ENCODE measurements around the gene CDADC1. TPM values are rescaled to one million over a fixed set of nuclear protein-coding genes. Genes with fewer than 3 reads are reported as not detected.

CDADC1 gene
- polyA plus RNA-seq (2012; ENCODE audit: low read depth, missing spikeins), result 4.7 TPM

DNA sequence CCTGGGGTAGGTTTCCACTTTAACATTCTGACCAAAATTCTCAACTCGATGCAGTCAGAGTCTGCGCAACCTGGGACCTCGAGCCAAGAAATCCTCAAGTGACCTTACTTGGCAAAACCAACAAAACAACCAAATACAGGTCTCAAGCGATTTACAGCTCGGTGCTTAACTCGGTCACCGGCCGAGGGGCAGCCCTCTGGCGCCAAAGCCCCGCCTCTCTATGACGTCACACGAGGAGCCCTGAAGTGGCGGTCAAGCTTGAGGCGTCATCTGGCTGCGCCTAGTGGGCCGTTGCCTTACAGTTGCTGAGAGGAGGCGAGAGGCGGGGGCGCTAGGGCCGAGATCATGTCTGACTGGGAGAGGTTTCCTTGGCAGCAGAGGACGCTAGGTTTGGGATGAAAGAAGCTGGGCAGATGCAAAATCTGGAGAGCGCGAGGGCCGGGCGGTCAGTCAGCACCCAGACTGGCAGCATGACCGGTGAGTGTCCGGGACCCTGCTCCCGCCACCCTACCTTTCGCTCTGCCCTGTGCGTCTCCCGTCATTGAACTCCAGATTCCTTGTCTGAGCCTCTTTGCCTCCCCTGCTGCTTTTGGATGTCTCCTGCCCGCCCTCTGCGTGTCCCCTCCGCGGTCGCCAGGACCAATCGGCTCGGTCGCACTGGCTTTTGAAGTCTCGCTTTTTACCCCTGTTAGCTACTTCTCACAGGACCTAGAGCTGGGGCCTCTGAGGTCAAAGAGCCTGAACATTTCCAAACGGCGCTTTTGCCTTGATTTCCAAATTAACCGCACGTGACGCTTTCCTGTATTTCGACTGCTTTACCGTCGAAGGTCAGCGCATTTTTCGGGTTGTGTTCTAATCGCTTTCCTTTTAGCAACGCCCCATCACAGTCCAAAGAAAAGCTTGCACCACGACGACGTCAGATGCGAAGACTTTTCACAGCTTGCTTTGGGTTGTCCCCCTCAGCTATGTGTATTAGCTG, at the start of gene CDADC1:
TSS of gene CDADC1 (plus strand) at position 283 of the 979 bp plus-strand sequence. CDS start at position 396, 113 bp downstream.
- DNase-seq (ENCODE audit: insufficient read length, low spot score) (peak; percentile 79), FAIRE-seq (peak; percentile 97)
- peak; percentile 31; the same call in 1 of the 2 replicates for TF ChIP-seq TAF1 (IDR thresholded peaks at IDR 0.05; ENCODE audit: low read depth, low read length)
- no peak; the same call in 1 of the 2 replicates for TF ChIP-seq POU2F2 (IDR thresholded peaks at IDR 0.05; ENCODE audit: low read depth, low read length)
- TF ChIP-seq SPI1 (IDR thresholded peaks at IDR 0.05; ENCODE audit: low read depth, low read length), result no peak
- peak; percentile 75 for TF ChIP-seq POLR2A (IDR thresholded peaks at IDR 0.05; ENCODE audit: low read depth, low read length)
- TF ChIP-seq PAX5 (IDR thresholded peaks at IDR 0.05; ENCODE audit: insufficient read depth, low read length, severe bottlenecking), result no peak
- TF ChIP-seq POLR2AphosphoS5 (IDR thresholded peaks at IDR 0.05; ENCODE audit: low read depth, low read length), result peak; percentile 77

DNA sequence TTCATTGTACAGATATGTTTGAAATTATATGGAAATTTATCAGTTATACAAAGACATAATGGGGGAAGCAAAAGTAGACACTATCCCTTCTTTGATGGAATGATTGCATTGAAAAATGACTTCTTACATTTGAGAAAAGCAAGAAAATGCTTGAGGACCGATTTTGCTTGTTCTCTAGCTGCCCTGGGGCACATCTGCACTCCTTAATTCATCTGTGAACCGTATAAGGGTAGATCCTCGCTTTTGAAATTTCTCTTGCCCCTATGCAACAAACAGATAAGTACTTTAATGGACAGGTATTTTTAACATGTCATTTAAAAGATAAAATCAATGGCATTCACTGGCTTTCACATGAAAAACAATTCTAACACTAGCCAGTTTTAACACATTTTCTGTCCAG, 41.1 kb upstream of the CDADC1 start:
- TF ChIP-seq POU2F2 (IDR thresholded peaks at IDR 0.05; ENCODE audit: low read depth, low read length), result no peak
- no peak for TF ChIP-seq POLR2AphosphoS5 (IDR thresholded peaks at IDR 0.05; ENCODE audit: low read depth, low read length)
- no peak for TF ChIP-seq PAX5 (IDR thresholded peaks at IDR 0.05; ENCODE audit: insufficient read depth, low read length, severe bottlenecking)
- no peak for TF ChIP-seq TAF1 (IDR thresholded peaks at IDR 0.05; ENCODE audit: low read depth, low read length)
- no peak for TF ChIP-seq SPI1 (IDR thresholded peaks at IDR 0.05; ENCODE audit: low read depth, low read length)
- TF ChIP-seq POLR2A (IDR thresholded peaks at IDR 0.05; ENCODE audit: low read depth, low read length), result no peak
- FAIRE-seq (no peak), DNase-seq (ENCODE audit: insufficient read length, low spot score) (no peak)

DNA sequence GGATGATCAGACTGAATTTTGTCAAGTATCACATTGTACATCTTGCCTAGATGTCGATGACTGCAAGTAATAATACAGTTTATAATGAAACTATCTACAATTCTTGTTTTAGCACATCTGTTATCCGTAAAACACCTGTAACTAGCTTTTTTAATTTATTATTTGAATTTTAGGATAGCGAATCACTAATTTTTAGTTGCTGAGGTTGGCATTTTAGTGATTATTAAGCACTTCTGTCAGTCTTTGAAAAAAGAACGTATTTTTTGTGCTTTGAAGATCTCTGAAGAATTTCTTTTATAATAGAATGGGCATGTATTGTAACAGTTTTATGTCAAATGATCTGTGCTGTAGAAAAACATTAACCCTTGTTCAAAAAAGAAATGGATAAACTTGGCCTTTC, 39.1 kb upstream of the CDADC1 start:
- TF ChIP-seq POLR2A (IDR thresholded peaks at IDR 0.05; ENCODE audit: low read depth, low read length) (no peak), POU2F2 (IDR thresholded peaks at IDR 0.05; ENCODE audit: low read depth, low read length) (no peak), PAX5 (IDR thresholded peaks at IDR 0.05; ENCODE audit: insufficient read depth, low read length, severe bottlenecking) (no peak), SPI1 (IDR thresholded peaks at IDR 0.05; ENCODE audit: low read depth, low read length) (no peak), POLR2AphosphoS5 (IDR thresholded peaks at IDR 0.05; ENCODE audit: low read depth, low read length) (no peak), TAF1 (IDR thresholded peaks at IDR 0.05; ENCODE audit: low read depth, low read length) (no peak)
- FAIRE-seq, result no peak
- no peak for DNase-seq (ENCODE audit: insufficient read length, low spot score)

GRCh38 chr13:49210114-49210513, 37.6 kb upstream of the CDADC1 start:
- TF ChIP-seq POLR2AphosphoS5 (IDR thresholded peaks at IDR 0.05; ENCODE audit: low read depth, low read length), result no peak
- no peak for TF ChIP-seq PAX5 (IDR thresholded peaks at IDR 0.05; ENCODE audit: insufficient read depth, low read length, severe bottlenecking)
- TF ChIP-seq TAF1 (IDR thresholded peaks at IDR 0.05; ENCODE audit: low read depth, low read length), result no peak
- TF ChIP-seq SPI1 (IDR thresholded peaks at IDR 0.05; ENCODE audit: low read depth, low read length), result no peak
- TF ChIP-seq POU2F2 (IDR thresholded peaks at IDR 0.05; ENCODE audit: low read depth, low read length), result no peak
- TF ChIP-seq POLR2A (IDR thresholded peaks at IDR 0.05; ENCODE audit: low read depth, low read length), result no peak
- no peak for FAIRE-seq

GRCh38 chr13:49210669-49211068, 37.1 kb upstream of the CDADC1 start:
- DNase-seq (ENCODE audit: insufficient read length, low spot score) (no peak), FAIRE-seq (no peak)
- TF ChIP-seq SPI1 (IDR thresholded peaks at IDR 0.05; ENCODE audit: low read depth, low read length) (no peak), PAX5 (IDR thresholded peaks at IDR 0.05; ENCODE audit: insufficient read depth, low read length, severe bottlenecking) (no peak), POLR2A (IDR thresholded peaks at IDR 0.05; ENCODE audit: low read depth, low read length) (no peak), POLR2AphosphoS5 (IDR thresholded peaks at IDR 0.05; ENCODE audit: low read depth, low read length) (no peak), TAF1 (IDR thresholded peaks at IDR 0.05; ENCODE audit: low read depth, low read length) (no peak), POU2F2 (IDR thresholded peaks at IDR 0.05; ENCODE audit: low read depth, low read length) (no peak)

More at GRCh38 chr13:49210114-49210513, 37.6 kb upstream of the CDADC1 start:
- no peak for DNase-seq (ENCODE audit: insufficient read length, low spot score)

DNA sequence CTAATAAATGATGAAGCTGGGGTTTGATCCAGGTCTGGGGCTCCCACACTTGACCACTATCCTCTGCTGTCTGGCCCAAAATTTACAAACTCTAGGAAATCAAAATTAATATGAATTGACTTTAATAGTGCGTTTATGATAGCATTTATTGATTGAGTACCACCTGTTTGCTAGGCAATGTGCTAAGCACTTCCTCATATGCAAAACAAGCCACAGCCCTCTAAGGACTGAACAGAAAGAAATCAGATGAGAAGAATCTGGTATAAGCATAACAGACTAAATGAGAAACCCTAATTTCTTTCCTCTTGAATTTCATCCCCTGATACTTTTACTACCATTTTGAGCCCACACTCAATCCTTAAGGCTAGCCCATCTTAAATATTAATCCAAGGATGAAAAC, 34.2 kb upstream of the CDADC1 start:
- no peak for FAIRE-seq
- TF ChIP-seq POLR2A (IDR thresholded peaks at IDR 0.05; ENCODE audit: low read depth, low read length) (no peak), POLR2AphosphoS5 (IDR thresholded peaks at IDR 0.05; ENCODE audit: low read depth, low read length) (no peak), SPI1 (IDR thresholded peaks at IDR 0.05; ENCODE audit: low read depth, low read length) (peak; percentile 61), TAF1 (IDR thresholded peaks at IDR 0.05; ENCODE audit: low read depth, low read length) (no peak), PAX5 (IDR thresholded peaks at IDR 0.05; ENCODE audit: insufficient read depth, low read length, severe bottlenecking) (no peak), POU2F2 (IDR thresholded peaks at IDR 0.05; ENCODE audit: low read depth, low read length) (no peak)
- DNase-seq (ENCODE audit: insufficient read length, low spot score), result no peak

- FAIRE-seq, result peak; percentile 56
- DNase-seq (ENCODE audit: insufficient read length, low spot score), result no peak
Observed at GRCh38 chr13:49213997-49214916, 33.5 kb upstream of the CDADC1 start.

DNA sequence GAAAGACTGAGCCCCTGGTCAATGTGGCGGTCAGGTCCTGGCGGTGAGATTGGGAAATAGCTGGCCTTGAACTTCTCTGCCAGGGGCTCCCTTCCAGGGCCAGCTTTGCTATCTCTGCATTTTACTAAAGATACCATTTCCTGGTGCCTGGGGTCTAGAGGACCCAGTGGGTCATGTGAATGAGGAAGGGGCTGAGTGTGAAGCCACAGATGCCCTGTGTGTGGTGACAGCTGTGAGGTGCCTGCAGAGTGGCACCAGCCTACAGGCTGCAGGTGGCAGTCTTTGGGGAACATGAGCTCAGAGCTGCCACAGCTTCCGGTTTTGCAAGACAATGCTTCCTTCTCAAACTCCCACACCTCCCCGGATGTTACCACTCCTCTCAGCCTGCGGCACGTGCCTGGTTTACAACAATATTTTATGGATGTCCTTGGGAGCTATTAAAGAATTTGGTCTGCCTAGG, 32.8 kb upstream of the CDADC1 start:
- peak; percentile 50 for FAIRE-seq
- peak; percentile 25 for DNase-seq (ENCODE audit: insufficient read length, low spot score)
- TF ChIP-seq POU2F2 (IDR thresholded peaks at IDR 0.05; ENCODE audit: low read depth, low read length) (no peak), TAF1 (IDR thresholded peaks at IDR 0.05; ENCODE audit: low read depth, low read length) (no peak), SPI1 (IDR thresholded peaks at IDR 0.05; ENCODE audit: low read depth, low read length) (no peak)

More at GRCh38 chr13:49213997-49214916, 33.5 kb upstream of the CDADC1 start:
- no peak for TF ChIP-seq POLR2A (IDR thresholded peaks at IDR 0.05; ENCODE audit: low read depth, low read length)
- no peak for TF ChIP-seq SPI1 (IDR thresholded peaks at IDR 0.05; ENCODE audit: low read depth, low read length)
- no peak for TF ChIP-seq TAF1 (IDR thresholded peaks at IDR 0.05; ENCODE audit: low read depth, low read length)
- no peak for TF ChIP-seq POLR2AphosphoS5 (IDR thresholded peaks at IDR 0.05; ENCODE audit: low read depth, low read length)
- no peak for TF ChIP-seq PAX5 (IDR thresholded peaks at IDR 0.05; ENCODE audit: insufficient read depth, low read length, severe bottlenecking)
- TF ChIP-seq POU2F2 (IDR thresholded peaks at IDR 0.05; ENCODE audit: low read depth, low read length), result no peak

Measured in GM12891 (cell line).